Mesodermal cell (in vitro differentiated cells): ENCODE measurements around the gene ECE1.

ENCODE experiments used
- H3K27ac ChIP-seq: 2 replicates; pipeline ENCODE4 v1.7.0; 2013; ENCODE audit warnings: mild to moderate bottlenecking, low read depth, low read length, moderate library complexity; ENCODE audit not compliant: severe bottlenecking
- H3K36me3 ChIP-seq: 2 replicates; pipeline ENCODE4 v1.7.1; 2013; ENCODE audit warnings: mild to moderate bottlenecking, low read length, moderate library complexity; ENCODE audit not compliant: control insufficient read depth, insufficient read depth
- H3K4me1 ChIP-seq: one replicate; pipeline ENCODE4 v1.7.1; 2013; ENCODE audit warnings: mild to moderate bottlenecking, low read length; ENCODE audit not compliant: insufficient read depth, control insufficient read depth, poor library complexity, severe bottlenecking
- H3K4me3 ChIP-seq: 2 replicates; pipeline ENCODE4 v1.7.0; 2013; ENCODE audit warnings: low read length, control low read depth, mild to moderate bottlenecking; ENCODE audit not compliant: insufficient read depth, poor library complexity, severe bottlenecking; ENCODE audit errors: extremely low read depth
- H3K9me3 ChIP-seq: 2 replicates; pipeline ENCODE4 v1.7.1; 2013; ENCODE audit warnings: mild to moderate bottlenecking, low read length, moderate library complexity; ENCODE audit not compliant: control insufficient read depth
- WGBS, 2 experiments: methylation state at CpG; one replicate each; pipeline ENCODE4 v1.1.5; 2013; ENCODE audit warnings: missing lambda C conversion rate in 2 of 2; ENCODE audit not compliant: insufficient coverage in 2 of 2; 5-methylcytosine and 5-hydroxymethylcytosine counted together

The ECE1 gene

DNA sequence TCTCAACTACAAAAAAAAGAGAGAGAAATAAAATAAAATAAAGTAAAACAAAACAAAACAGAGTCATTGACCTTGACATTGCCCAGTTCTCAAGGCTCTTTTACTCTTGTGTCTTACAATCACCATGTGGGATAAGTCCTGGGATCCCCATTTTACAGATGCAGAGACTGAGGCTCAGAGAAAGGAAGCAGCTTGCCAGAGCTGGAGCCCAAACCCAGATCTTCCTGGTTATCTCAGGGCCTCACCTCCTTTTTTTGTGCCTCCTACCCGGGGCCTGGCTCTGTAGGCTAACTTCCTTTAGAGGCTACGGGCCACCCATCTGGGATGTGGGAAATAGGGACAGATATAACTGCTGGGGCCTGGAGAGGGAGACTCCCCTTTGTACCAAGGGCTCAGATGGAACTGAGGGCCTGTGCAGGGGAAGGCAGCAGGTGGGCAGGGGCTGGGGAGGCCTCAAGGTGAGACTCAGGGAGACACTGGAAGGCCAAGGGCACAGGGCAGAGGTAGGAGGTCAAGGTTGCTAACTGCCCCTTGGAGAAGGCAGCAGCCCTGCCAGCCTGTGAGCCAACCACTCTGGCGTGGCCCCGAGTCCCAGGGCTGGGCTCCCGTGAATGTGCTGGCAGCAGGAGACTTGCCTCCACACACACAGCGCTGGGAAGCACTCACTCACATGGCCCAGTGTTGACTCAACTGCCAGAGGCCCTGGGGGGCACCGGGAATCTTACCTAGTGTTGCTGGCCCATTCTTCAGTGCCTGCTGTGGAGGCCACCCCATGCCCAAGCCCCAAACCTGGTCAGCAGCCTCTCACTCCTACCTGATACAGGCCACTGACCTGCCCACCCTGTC, 6.5 kb upstream of the ECE1 start:
- no peak overlapping the region for H3K4me3 ChIP-seq
- no peaks in the 10 kb centered on the region for H3K9me3 ChIP-seq
- H3K4me1 ChIP-seq, result peaks cover 31% of the 10 kb centered on the region
- peaks cover 8% of the 10 kb centered on the region for H3K36me3 ChIP-seq
- 93 to 98% methylated on average over 5 to 7 of the region's 7 CpGs for WGBS, 2 experiments
- H3K27ac ChIP-seq, result no peak overlapping the region

GRCh38 chr1:21295545-21295944, 5.3 kb upstream of the ECE1 start:
- Histone ChIP-seq H3K4me3 (no peak overlapping the region), H3K36me3 (peaks cover 8% of the 10 kb centered on the region), H3K9me3 (no peaks in the 10 kb centered on the region), H3K4me1 (peaks cover 39% of the 10 kb centered on the region), H3K27ac (peak overlapping the region; percentile 23)
- whole genome bisulfite sequencing, 2 experiments, result 88 to 100% methylated on average over 3 to 4 of the region's 6 CpGs

DNA sequence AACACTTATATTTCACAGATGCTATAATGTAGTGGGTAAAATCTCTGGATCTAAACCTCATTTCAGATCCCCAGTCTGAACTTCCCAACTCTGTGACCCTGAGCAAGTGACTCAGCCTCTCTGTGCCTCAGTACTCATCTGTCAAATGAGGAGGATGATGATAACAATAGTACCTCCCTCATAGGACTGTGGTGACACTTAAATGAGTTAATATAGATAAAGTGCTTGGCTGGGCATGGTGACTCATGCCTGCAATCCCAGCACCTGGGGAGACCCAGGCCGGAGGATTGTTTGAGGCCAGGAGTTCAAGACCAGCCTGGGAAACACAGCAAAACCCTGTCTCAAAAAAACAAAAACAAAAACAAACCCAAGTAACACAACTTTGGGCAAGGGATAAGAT, 4.7 kb upstream of the ECE1 start:
- Histone ChIP-seq H3K36me3 (peaks cover 8% of the 10 kb centered on the region), H3K4me1 (peaks cover 41% of the 10 kb centered on the region), H3K27ac (peak overlapping the region; percentile 23), H3K4me3 (no peak overlapping the region), H3K9me3 (no peaks in the 10 kb centered on the region)
- WGBS, 2 experiments, result 80% methylated on average over 1 of the region's 1 CpG; no CpG with 5 or more reads in 1 of the 2 experiments

DNA sequence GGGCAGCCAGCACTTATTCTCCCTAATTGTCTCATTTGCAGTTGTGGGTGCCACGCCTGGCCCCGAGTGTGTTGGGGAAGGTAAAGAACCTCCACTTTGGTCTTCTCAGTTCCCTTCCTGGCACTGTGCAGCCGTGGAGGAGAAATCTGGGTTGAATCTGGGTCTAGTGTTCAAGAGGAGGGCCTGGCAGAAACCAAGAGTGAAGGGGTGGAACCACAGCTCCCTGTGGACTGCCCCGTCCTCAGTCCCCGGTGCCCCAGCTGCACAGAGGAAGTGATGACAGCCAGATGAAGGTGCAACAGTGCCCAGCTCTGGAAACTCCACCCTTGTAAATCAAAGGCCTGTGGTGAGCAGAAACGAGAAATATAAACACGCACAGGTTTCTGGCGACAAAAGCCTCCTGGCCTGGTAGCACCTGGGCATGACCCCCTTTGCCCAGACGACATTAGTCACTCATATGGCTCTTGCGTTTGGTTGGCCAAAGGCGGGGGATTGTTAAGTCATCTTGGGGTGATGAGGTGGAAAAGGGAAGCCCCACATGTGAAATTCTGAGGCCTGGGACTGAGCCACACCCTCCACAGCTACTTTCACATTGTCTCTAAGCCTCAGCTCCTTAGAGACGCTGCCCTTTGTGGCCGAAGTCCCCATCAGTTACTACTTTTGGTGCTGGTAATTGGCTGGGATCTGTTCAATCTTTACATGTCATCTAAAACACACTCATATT, 4.2 kb upstream of the ECE1 start:
- Histone ChIP-seq H3K4me1 (peaks cover 41% of the 10 kb centered on the region), H3K36me3 (peaks cover 8% of the 10 kb centered on the region), H3K9me3 (no peaks in the 10 kb centered on the region), H3K4me3 (no peak overlapping the region), H3K27ac (peak overlapping the region; percentile 16)
- WGBS, 2 experiments, result 93 to 98% methylated on average over 3 to 7 of the region's 13 CpGs

GRCh38 chr1:21293537-21294265, 3.4 kb upstream of the ECE1 start:
- 84 to 87% methylated on average over 12 to 14 of the region's 17 CpGs for whole genome bisulfite sequencing, 2 experiments
- H3K27ac ChIP-seq, result no peak overlapping the region
- H3K4me3 ChIP-seq, result no peak overlapping the region
- H3K36me3 ChIP-seq, result peaks cover 8% of the 10 kb centered on the region
- H3K4me1 ChIP-seq, result peaks cover 34% of the 10 kb centered on the region
- H3K9me3 ChIP-seq, result no peaks in the 10 kb centered on the region

DNA sequence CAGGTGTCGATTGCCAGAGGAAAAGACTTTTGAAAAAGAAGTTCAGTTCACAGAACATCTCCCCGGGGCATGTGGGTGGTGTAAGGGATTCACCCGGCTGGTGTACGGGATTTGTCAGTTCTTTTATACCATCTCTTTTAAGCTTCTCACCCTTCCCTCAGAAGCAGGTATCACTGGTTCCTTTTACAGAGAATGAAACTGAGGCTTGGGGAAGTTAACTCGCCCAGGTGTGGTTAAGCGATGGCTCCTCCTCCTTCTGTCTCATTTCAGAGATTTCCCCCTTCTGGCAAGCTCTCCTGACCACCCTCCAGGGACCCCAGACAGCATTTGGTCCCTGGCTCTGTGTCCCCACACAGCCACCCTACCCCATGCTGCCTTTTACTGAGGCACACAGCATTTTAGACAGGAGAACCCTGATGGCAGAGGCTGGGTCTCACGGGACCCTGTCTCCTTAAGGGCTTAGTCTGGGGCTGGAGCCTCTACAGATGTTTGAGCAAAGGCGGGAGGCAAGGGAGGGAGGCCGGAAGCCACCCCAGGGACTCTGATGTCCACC, 2.8 kb upstream of the ECE1 start:
- Histone ChIP-seq H3K36me3 (peaks cover 8% of the 10 kb centered on the region), H3K9me3 (no peaks in the 10 kb centered on the region), H3K4me1 (peaks cover 28% of the 10 kb centered on the region), H3K4me3 (no peak overlapping the region), H3K27ac (no peak overlapping the region)
- 92 to 98% methylated on average over 5 to 6 of the region's 9 CpGs for WGBS, 2 experiments

- H3K4me3 ChIP-seq, result no peak overlapping the region
- H3K36me3 ChIP-seq, result peaks cover 8% of the 10 kb centered on the region
- H3K9me3 ChIP-seq, result no peaks in the 10 kb centered on the region
- H3K4me1 ChIP-seq, result peaks cover 25% of the 10 kb centered on the region
- peak overlapping the region; percentile 16 for H3K27ac ChIP-seq
- 100% methylated on average over 1 to 2 of the region's 3 CpGs for WGBS, 2 experiments
Measured at GRCh38 chr1:21292503-21292983, 2.3 kb upstream of the ECE1 start.

DNA sequence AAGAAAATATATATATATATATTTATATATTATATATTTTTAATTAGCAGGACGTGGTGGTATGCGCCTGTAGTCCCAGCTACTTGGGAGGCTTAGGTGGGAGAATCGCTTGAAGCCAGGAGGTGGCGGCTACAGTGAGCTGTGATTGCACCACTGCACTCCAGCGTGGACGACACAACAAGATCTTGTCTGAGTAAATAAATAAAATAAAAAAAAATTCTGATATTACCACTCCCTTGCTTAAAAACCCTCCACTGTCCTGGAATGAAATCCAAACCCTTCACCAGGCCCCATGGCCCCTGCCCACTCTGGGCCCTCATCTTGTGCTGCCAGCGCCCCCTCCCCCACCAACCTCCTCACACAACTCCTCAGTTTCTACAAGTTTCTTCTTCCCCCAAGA, 1.7 kb upstream of the ECE1 start:
- no peaks in the 10 kb centered on the region for H3K9me3 ChIP-seq
- H3K27ac ChIP-seq, result no peak overlapping the region
- peaks cover 25% of the 10 kb centered on the region for H3K4me1 ChIP-seq
- H3K36me3 ChIP-seq, result peaks cover 8% of the 10 kb centered on the region
- 92 to 96% methylated on average over 1 to 4 of the region's 7 CpGs for WGBS, 2 experiments
- H3K4me3 ChIP-seq, result no peak overlapping the region

- Histone ChIP-seq H3K4me3 (no peak overlapping the region), H3K4me1 (peaks cover 25% of the 10 kb centered on the region), H3K27ac (no peak overlapping the region), H3K9me3 (no peaks in the 10 kb centered on the region), H3K36me3 (peaks cover 8% of the 10 kb centered on the region)
- 89 to 96% methylated on average over 3 to 5 of the region's 8 CpGs for WGBS, 2 experiments
Measured at GRCh38 chr1:21291184-21291583, 921 bp upstream of the ECE1 start.

DNA sequence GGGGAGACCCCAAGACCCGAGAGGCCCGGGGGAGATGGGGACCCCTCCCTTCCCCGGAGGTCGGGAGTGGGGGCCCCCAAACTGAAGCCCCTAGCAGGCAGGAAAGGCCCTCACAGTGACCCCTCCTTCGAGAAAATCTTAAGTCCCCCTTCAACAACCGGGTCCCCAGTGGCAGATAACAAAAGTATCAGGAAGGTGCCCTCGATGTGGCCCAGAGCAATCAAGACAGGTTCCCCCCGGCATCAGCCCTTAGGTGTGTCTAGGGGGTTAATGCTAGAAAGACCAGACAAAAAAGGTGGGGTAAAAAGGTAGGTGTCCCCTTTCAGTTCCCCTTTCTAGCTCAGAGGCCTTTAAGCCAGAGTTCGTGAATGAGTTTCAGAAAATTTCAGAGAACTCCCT, 282 bp upstream of the ECE1 start:
- Histone ChIP-seq H3K36me3 (peaks cover 12% of the 10 kb centered on the region), H3K4me3 (peak overlapping the region; percentile 45), H3K4me1 (peaks cover 22% of the 10 kb centered on the region), H3K9me3 (no peaks in the 10 kb centered on the region), H3K27ac (no peak overlapping the region)
- WGBS, 2 experiments, result 6 to 7% methylated on average over 7 of the region's 9 CpGs
